Testis (tissue), 3 donors: ENCODE data around the gene GPR17. TPM values are rescaled to one million over a fixed set of nuclear protein-coding genes. Genes with fewer than 3 reads are reported as not detected.

Source experiments
- DNase-seq: peaks from one replicate; pipeline ENCODE4 v3.0.0-alpha.2; 2019
- H3K27ac ChIP-seq, 2 donors: fragments of 200-600 bp; sonication (generic); one replicate each; pipeline ENCODE4 v1.5.1; 2019
- H3K27me3 ChIP-seq: fragments of 200-600 bp; sonication (generic); one replicate; pipeline ENCODE4 v1.5.1; 2019
- H3K36me3 ChIP-seq: fragments of 200-600 bp; sonication (generic); one replicate; pipeline ENCODE4 v1.5.1; 2017; ENCODE audit warnings: low read depth; ENCODE audit errors: missing control alignments
- H3K4me1 ChIP-seq: fragments of 200-600 bp; sonication (generic); one replicate; pipeline ENCODE4 v1.5.1; 2019
- H3K4me3 ChIP-seq, 2 donors: fragments of 200-600 bp; sonication (generic); one replicate each; pipeline ENCODE4 v1.5.1; 2017 to 2019
- H3K9me3 ChIP-seq: fragments of 200-600 bp; sonication (generic); one replicate; pipeline ENCODE4 v1.5.1; 2017
- POLR2A ChIP-seq: fragments of 450-650 bp; IDR thresholded peaks from one replicate; pipeline ENCODE4 v1.6.1; 2017; ENCODE audit warnings: antibody characterized with exemption, mild to moderate bottlenecking, moderate library complexity
- WGBS, 2 donors: methylation state at CpG; one replicate each; pipeline ENCODE4 v1.1.5; 2018; 5-methylcytosine and 5-hydroxymethylcytosine counted together
- intact Hi-C: fragments of 100-400 bp; cut with DNase I; formaldehyde crosslinking; loops from one replicate; pipeline ENCODE4 v1.15.1; 2023; ENCODE audit warnings: low total_unique reads
- polyA plus RNA-seq: library from polyadenylated mRNA; stranded (reverse); fragments of 350-450 nt; fragmentation: Illumina TruSeq; extraction: RNeasy Lipid Tissue Mini Kit (QIAGEN cat#74804); gene quantifications from one replicate; pipeline ENCODE4 v1.2.3, GENCODE V29; 2014; ENCODE audit warnings: low read depth, low replicate concordance; ENCODE audit not compliant: insufficient read depth
- total RNA-seq, 2 donors: library from RNA; depleted of rRNA; stranded (reverse); fragments of >200 nt; gene quantifications; one replicate each; pipeline ENCODE4 v1.2.3, GENCODE V29; 2016
- TF ChIP-seq, protein P1 (sequence below), 3 experiments: fragments of 450-650 bp in 2 of 3; fragments of 200-600 bp in 1 of 3; sonication (generic) in 1 of 3; IDR thresholded peaks; one replicate each; pipeline ENCODE4 v1.5.1; 2016 to 2019; ENCODE audit warnings: antibody characterized with exemption in 3 of 3, mild to moderate bottlenecking in 2 of 3, moderate library complexity in 1 of 3

The GPR17 gene
- total and polyA plus RNA-seq, 3 donors from 2014 or later = 0.25 to 0.29 TPM; not detected in 1

DNA sequence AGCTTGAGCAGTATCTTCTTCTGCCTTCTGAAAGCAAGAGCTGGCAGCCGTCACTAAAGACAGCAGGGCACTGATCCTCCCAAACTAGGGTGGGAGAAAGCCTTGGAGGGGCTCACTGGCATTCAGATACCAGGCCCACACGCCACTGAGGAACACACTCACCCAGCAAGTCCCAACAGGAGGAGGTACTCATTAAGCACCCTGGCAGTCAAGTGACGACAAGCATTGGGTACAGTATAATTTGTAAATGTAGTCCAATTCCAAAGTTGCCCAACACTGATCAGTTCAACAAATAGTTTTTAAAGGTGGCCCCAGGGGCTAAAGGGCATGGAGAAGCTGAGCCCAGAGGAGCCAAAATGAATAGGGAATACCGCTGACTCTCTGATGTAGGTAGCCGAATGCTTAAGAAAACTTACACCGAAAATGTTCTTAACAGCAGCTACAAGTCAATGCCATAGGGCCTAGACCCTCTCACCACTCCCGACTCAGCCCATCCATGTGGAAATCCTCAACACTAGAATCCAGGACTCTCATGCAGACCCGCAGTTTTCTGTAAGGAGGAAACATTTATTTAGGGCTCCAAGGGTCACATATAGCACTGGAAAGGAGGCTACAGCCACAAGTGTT, 19.4 kb downstream of the GPR17 start:
- intact Hi-C loops = no loop called here
- H3K4me3 ChIP-seq = no peak overlapping the region
- no peak for DNase-seq
- no peaks in the 10 kb centered on the region for H3K27me3 ChIP-seq
- no peaks in the 10 kb centered on the region for H3K36me3 ChIP-seq
- peaks cover 19% of the 10 kb centered on the region for H3K4me1 ChIP-seq
- TF ChIP-seq, protein P1, sequence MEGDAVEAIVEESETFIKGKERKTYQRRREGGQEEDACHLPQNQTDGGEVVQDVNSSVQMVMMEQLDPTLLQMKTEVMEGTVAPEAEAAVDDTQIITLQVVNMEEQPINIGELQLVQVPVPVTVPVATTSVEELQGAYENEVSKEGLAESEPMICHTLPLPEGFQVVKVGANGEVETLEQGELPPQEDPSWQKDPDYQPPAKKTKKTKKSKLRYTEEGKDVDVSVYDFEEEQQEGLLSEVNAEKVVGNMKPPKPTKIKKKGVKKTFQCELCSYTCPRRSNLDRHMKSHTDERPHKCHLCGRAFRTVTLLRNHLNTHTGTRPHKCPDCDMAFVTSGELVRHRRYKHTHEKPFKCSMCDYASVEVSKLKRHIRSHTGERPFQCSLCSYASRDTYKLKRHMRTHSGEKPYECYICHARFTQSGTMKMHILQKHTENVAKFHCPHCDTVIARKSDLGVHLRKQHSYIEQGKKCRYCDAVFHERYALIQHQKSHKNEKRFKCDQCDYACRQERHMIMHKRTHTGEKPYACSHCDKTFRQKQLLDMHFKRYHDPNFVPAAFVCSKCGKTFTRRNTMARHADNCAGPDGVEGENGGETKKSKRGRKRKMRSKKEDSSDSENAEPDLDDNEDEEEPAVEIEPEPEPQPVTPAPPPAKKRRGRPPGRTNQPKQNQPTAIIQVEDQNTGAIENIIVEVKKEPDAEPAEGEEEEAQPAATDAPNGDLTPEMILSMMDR (IDR thresholded peaks at IDR 0.05) = no peak
- no peak for TF ChIP-seq POLR2A
- H3K9me3 ChIP-seq = no peaks in the 10 kb centered on the region
- 87 to 89% methylated on average over 8 of the region's 8 CpGs for WGBS, 2 donors
- peak overlapping the region in 1 of 2 donors; percentile 50 for H3K27ac ChIP-seq

DNA sequence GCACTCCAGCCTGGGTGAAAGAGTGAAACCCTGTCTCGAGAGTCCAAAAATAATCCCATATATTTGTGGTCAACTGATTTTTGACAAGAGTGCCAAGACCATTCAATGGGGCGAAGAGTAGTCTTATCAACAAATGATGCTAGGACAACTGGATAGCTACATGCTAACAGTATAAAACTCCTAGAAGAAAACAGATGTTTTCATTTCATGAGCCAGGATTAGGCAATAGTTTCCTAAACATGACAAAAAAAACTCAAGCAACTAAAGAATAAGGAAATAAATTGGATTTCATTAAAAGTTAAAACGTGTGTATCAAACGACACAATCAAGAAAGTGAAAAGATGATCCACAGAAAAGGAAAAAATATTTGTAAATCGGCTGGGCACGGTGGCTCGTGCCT, 23.1 kb downstream of the GPR17 start:
- Histone ChIP-seq H3K4me3 (no peak overlapping the region), H3K27me3 (no peaks in the 10 kb centered on the region), H3K27ac (no peak overlapping the region), H3K9me3 (no peaks in the 10 kb centered on the region), H3K36me3 (no peaks in the 10 kb centered on the region), H3K4me1 (no peaks in the 10 kb centered on the region)
- no peak for TF ChIP-seq POLR2A
- TF ChIP-seq, protein P1 (IDR thresholded peaks at IDR 0.05) = no peak
- 90 to 93% methylated on average over 7 of the region's 7 CpGs for WGBS, 2 donors
- DNase-seq = no peak
- intact Hi-C loops = no loop called here

DNA sequence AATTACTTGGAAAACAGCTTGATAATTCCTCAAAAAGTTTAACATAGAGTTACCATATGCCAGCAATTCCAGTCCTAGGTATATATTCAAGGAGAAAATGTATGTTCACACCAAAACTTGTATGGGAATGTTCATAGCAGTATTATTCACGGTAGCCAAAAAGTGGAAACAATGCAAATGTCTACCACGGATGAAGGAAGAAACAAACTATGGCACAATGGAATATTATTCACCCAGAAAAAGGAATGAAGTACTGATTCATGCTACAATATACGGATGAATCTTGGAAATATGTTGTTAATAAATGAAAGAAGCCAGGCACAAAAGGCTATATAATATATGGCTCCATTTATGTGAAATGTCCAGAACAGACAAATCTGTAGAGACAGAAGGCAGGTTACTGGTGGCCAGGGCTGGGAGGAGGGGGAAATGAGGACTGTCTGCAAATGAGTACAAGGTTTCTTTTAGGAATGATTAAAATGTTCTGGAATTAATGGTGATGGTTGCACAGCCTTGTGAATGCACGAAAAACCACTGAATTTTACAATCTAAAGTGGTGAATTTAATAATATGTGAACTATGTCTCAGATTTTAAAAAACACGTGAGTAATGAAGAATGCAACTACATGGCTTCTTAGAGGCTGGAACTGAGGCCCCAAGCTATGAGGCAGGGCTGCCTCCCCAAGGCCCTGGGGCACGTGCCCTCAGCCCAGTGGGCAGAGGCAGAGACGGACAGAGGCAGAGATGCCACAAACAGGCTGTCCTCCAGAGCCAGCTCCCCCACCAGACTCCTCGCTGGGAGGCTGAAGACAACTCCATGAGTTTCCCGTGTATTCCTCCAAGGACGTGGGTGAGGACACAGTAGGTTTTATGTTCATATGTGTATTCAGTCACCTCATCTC, 24.4 kb downstream of the GPR17 start:
- TF ChIP-seq, protein P1 (IDR thresholded peaks at IDR 0.05) = no peak
- TF ChIP-seq POLR2A = no peak
- intact Hi-C loops = no loop called here
- 79 to 80% methylated on average over 10 of the region's 10 CpGs for WGBS, 2 donors
- no peaks in the 10 kb centered on the region for H3K4me1 ChIP-seq
- DNase-seq = peak; percentile 6
- no peak overlapping the region for H3K27ac ChIP-seq
- H3K9me3 ChIP-seq = no peaks in the 10 kb centered on the region
- no peaks in the 10 kb centered on the region for H3K27me3 ChIP-seq
- no peaks in the 10 kb centered on the region for H3K36me3 ChIP-seq
- no peak overlapping the region for H3K4me3 ChIP-seq

DNA sequence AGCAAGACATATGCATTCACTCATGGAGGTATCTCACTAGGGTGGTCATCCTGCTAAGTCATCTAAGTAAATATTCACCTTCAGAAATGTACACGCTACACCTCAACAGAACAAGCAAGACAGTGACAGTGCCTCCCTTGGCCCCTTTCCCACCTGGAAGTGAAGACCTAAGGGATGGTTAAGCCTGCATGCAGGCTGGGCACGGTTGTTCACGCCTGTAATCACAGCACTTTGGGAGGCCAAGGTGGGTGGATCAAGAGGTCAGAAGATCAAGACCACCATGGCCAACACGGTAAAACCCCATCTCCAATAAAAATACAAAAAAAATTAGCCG, 25.0 kb downstream of the GPR17 start:
- no peaks in the 10 kb centered on the region for H3K4me1 ChIP-seq
- H3K36me3 ChIP-seq = no peaks in the 10 kb centered on the region
- DNase-seq = peak; percentile 11
- intact Hi-C loops = no loop called here
- H3K27me3 ChIP-seq = no peaks in the 10 kb centered on the region
- 87 to 96% methylated on average over 5 of the region's 5 CpGs for WGBS, 2 donors
- TF ChIP-seq, protein P1 (IDR thresholded peaks at IDR 0.05) = no peak
- no peak for TF ChIP-seq POLR2A
- H3K4me3 ChIP-seq = no peak overlapping the region
- H3K27ac ChIP-seq = no peak overlapping the region
- no peaks in the 10 kb centered on the region for H3K9me3 ChIP-seq
